ENCODE results near the gene NCF2. TPM values are rescaled to one million over a fixed set of nuclear protein-coding genes. Genes with fewer than 3 reads are reported as not detected.
A peak's percentile ranks its signal among the peaks of the same experiment; 100 is the strongest.

Gene NCF2
- total and polyA plus RNA-seq, 7 donors, result 0.51 to 4.3 (median 2.3) TPM

- intact Hi-C loops (cut with DNase I), result no loop called here
- TF ChIP-seq CTCF (IDR thresholded peaks at IDR 0.05), result no peak
- Histone ChIP-seq H3K36me3 (ENCODE audit: insufficient read depth in 1 of 2, low read depth in 1 of 2) (no peaks in the 10 kb centered on the region), H3K27ac (no peak overlapping the region), H3K4me3 (no peak overlapping the region), H3K4me1 (no peaks in the 10 kb centered on the region), H3K9me3 (no peaks in the 10 kb centered on the region), H3K27me3 (ENCODE audit: insufficient read depth in 3 of 3, low read length in 2 of 3) (no peaks in the 10 kb centered on the region)
- DNase-seq (no peak), ATAC-seq (no peak)
- 56 to 64% (median 61%) methylated on average over 2 of the region's 2 CpGs for WGBS, 3 donors
Observed at GRCh38 chr1:183578856-183579255, 11.4 kb downstream of the NCF2 start.

DNA sequence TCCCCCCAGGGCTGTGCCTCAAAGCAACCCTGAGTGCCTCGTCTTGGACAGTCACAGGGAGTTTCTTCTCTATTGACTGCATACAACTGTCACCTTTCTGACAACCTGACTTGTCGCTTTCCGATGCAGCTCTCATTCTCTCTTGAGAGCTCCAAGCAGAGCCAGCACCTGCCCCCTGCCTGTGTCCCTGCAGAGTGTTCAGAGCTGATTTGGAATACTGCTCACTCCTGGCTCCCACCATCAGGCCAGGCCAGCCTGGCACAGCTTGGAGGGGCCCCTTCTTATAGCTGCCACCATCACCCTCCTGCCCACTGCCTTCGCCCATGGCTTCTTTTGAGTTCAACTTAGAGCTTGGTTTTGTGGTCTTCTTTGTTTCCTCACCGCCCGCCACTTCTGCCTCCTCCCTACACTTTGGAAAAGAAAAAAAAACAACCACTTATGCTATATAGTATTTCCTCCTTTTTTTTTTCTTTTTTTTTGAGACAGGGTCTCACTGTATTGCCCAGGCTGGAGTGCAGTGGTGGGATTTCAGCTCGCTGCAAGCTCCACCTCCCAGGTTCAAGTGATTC lies 12.3 kb downstream of the NCF2 start:
- H3K27ac ChIP-seq, result peak overlapping the region; percentile 23
- no peaks in the 10 kb centered on the region for H3K9me3 ChIP-seq
- no peak for TF ChIP-seq CTCF (IDR thresholded peaks at IDR 0.05)
- ATAC-seq (no peak), DNase-seq (no peak)
- H3K4me3 ChIP-seq, result no peak overlapping the region
- intact Hi-C loops (cut with DNase I), result no loop called here
- no peaks in the 10 kb centered on the region for H3K4me1 ChIP-seq
- no peaks in the 10 kb centered on the region for H3K27me3 ChIP-seq (ENCODE audit: insufficient read depth in 3 of 3, low read length in 2 of 3)
- H3K36me3 ChIP-seq (ENCODE audit: insufficient read depth in 1 of 2, low read depth in 1 of 2), result no peaks in the 10 kb centered on the region
- WGBS, 3 donors, result 89 to 93% (median 93%) methylated on average over 7 of the region's 7 CpGs

- DNase-seq (no peak), ATAC-seq (no peak)
- Histone ChIP-seq H3K9me3 (no peaks in the 10 kb centered on the region), H3K27me3 (ENCODE audit: insufficient read depth in 3 of 3, low read length in 2 of 3) (no peaks in the 10 kb centered on the region), H3K4me3 (no peak overlapping the region), H3K36me3 (ENCODE audit: insufficient read depth in 1 of 2, low read depth in 1 of 2) (no peaks in the 10 kb centered on the region), H3K27ac (peak overlapping the region; percentile 46), H3K4me1 (no peaks in the 10 kb centered on the region)
- intact Hi-C loops (cut with DNase I), result no loop called here
- WGBS, 3 donors, result 53 to 60% (median 55%) methylated on average over 8 of the region's 8 CpGs
- TF ChIP-seq CTCF (IDR thresholded peaks at IDR 0.05), result no peak
Observed at GRCh38 chr1:183576537-183576936, 13.7 kb downstream of the NCF2 start.

- intact Hi-C loops (cut with DNase I), result no loop called here
- Histone ChIP-seq H3K4me1 (no peaks in the 10 kb centered on the region), H3K27me3 (ENCODE audit: insufficient read depth in 3 of 3, low read length in 2 of 3) (no peaks in the 10 kb centered on the region), H3K36me3 (ENCODE audit: insufficient read depth in 1 of 2, low read depth in 1 of 2) (no peaks in the 10 kb centered on the region), H3K27ac (peak overlapping the region; percentile 46), H3K4me3 (no peak overlapping the region), H3K9me3 (no peaks in the 10 kb centered on the region)
- DNase-seq, result no peak
- ATAC-seq, result peak in 1 of 4 donors; percentile 48
- WGBS, 3 donors, result 38 to 43% (median 39%) methylated on average over 5 of the region's 5 CpGs
- TF ChIP-seq CTCF (IDR thresholded peaks at IDR 0.05), result no peak
Observed at GRCh38 chr1:183575606-183576005, 14.7 kb downstream of the NCF2 start.

- Histone ChIP-seq H3K36me3 (ENCODE audit: insufficient read depth in 1 of 2, low read depth in 1 of 2) (no peaks in the 10 kb centered on the region), H3K4me1 (no peaks in the 10 kb centered on the region), H3K27me3 (ENCODE audit: insufficient read depth in 3 of 3, low read length in 2 of 3) (no peaks in the 10 kb centered on the region), H3K9me3 (no peaks in the 10 kb centered on the region), H3K4me3 (no peak overlapping the region), H3K27ac (no peak overlapping the region)
- no peak for DNase-seq
- ATAC-seq, result no peak
- intact Hi-C loops (cut with DNase I), result no loop called here
- WGBS, 3 donors, result 63 to 83% (median 73%) methylated on average over 1 of the region's 1 CpG
- TF ChIP-seq CTCF (IDR thresholded peaks at IDR 0.05), result no peak
Observed at GRCh38 chr1:183572721-183573120, 17.5 kb downstream of the NCF2 start.

Data from psoas muscle (tissue), 8 donors.